Osteoblast (primary cell): Measurements from ENCODE around the gene LRBA. TPM values are rescaled to one million over a fixed set of nuclear protein-coding genes. Genes with fewer than 3 reads are reported as not detected.

Source experiments
- DNase-seq: peaks from one replicate; pipeline ENCODE4 v3.0.0; 2011; ENCODE audit warnings: low spot score, mixed read lengths; ENCODE audit not compliant: insufficient read length; ENCODE audit errors: missing footprints
- H2AFZ ChIP-seq: 2 replicates; pipeline ENCODE4 v1.6.0; 2011; ENCODE audit warnings: mild to moderate bottlenecking, low read length
- H3K27ac ChIP-seq: 2 replicates; pipeline ENCODE4 v1.5.1; 2011; ENCODE audit warnings: mild to moderate bottlenecking, low read depth, low read length, moderate library complexity
- H3K27me3 ChIP-seq: 2 replicates; pipeline ENCODE4 v1.6.0; 2012; ENCODE audit warnings: mild to moderate bottlenecking, control low read depth, inconsistent platforms, low read length, moderate library complexity; ENCODE audit not compliant: insufficient read depth
- H3K36me3 ChIP-seq: 2 replicates; pipeline ENCODE4 v1.5.1; 2011; ENCODE audit warnings: mild to moderate bottlenecking, low read length, control low read depth, moderate library complexity; ENCODE audit not compliant: insufficient read depth
- H3K4me1 ChIP-seq: 2 replicates; pipeline ENCODE4 v1.5.1; 2011; ENCODE audit warnings: mild to moderate bottlenecking, low read length, control low read depth, moderate library complexity; ENCODE audit not compliant: insufficient read depth
- H3K4me2 ChIP-seq: 2 replicates; pipeline ENCODE4 v1.6.0; 2011; ENCODE audit warnings: mild to moderate bottlenecking, low read length; ENCODE audit not compliant: insufficient read depth
- H3K4me3 ChIP-seq: fragments of 200-600 bp; sonication (generic); 3 replicates; pipeline ENCODE4 v1.5.1; 2012; ENCODE audit warnings: mild to moderate bottlenecking, low read length, inconsistent platforms; ENCODE audit not compliant: insufficient read depth
- H3K79me2 ChIP-seq: 2 replicates; pipeline ENCODE4 v1.6.0; 2012; ENCODE audit warnings: mild to moderate bottlenecking, low read length, control low read depth, inconsistent platforms; ENCODE audit not compliant: insufficient read depth
- H3K9me3 ChIP-seq: 2 replicates; pipeline ENCODE4 v1.5.1; 2011; ENCODE audit warnings: low read depth, low read length, control low read depth
- H4K20me1 ChIP-seq: 2 replicates; pipeline ENCODE4 v1.6.0; 2012; ENCODE audit warnings: mild to moderate bottlenecking, low read length, control low read depth; ENCODE audit not compliant: insufficient read depth
- total RNA-seq: library from RNA; depleted of rRNA; stranded (reverse); fragments of >200 nt; gene quantifications from 2 replicates; pipeline ENCODE4 v1.2.3, GENCODE V29; 2012
- TF ChIP-seq, protein P1 (sequence below): IDR thresholded peaks from 2 replicates; pipeline ENCODE4 v1.5.1; 2011; ENCODE audit warnings: mild to moderate bottlenecking, low read depth, low read length, moderate library complexity; ENCODE audit errors: extremely low read depth

LRBA gene
- total RNA-seq, 1 donor = 67.3 TPM

GRCh38 chr4:151013944-151014343 is 1.1 kb downstream of the LRBA start:
- TF ChIP-seq, protein P1, sequence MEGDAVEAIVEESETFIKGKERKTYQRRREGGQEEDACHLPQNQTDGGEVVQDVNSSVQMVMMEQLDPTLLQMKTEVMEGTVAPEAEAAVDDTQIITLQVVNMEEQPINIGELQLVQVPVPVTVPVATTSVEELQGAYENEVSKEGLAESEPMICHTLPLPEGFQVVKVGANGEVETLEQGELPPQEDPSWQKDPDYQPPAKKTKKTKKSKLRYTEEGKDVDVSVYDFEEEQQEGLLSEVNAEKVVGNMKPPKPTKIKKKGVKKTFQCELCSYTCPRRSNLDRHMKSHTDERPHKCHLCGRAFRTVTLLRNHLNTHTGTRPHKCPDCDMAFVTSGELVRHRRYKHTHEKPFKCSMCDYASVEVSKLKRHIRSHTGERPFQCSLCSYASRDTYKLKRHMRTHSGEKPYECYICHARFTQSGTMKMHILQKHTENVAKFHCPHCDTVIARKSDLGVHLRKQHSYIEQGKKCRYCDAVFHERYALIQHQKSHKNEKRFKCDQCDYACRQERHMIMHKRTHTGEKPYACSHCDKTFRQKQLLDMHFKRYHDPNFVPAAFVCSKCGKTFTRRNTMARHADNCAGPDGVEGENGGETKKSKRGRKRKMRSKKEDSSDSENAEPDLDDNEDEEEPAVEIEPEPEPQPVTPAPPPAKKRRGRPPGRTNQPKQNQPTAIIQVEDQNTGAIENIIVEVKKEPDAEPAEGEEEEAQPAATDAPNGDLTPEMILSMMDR = no peak
- peak overlapping the region; percentile 98 for H3K4me2 ChIP-seq
- H3K79me2 ChIP-seq = peaks cover 27% of the 10 kb centered on the region
- peaks cover 3% of the 10 kb centered on the region for H3K4me1 ChIP-seq
- H3K9me3 ChIP-seq = no peaks in the 10 kb centered on the region
- H3K27me3 ChIP-seq = no peaks in the 10 kb centered on the region
- H3K4me3 ChIP-seq = peak overlapping the region; percentile 93
- no peaks in the 10 kb centered on the region for H4K20me1 ChIP-seq
- no peaks in the 10 kb centered on the region for H3K36me3 ChIP-seq
- DNase-seq = no peak
- H2AFZ ChIP-seq = peak overlapping the region; percentile 100
- H3K27ac ChIP-seq = no peak overlapping the region

DNA sequence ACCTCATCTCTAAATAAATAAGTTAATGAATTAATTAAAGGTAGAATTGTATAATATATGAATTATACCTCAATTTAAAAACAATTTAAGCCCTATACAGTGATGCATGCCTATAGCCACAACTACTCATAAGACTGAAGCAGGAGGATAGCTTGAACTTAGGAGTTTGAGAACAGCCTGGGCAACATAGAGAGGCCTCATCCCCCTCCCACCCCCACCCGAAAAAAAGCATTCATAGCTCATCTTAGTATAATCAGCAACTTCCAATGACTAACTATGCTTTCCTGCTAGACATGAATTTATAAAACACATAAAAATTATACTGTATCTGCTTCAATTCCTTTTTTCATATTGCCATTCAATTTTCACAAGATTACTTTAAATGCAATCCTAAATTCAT is 1.6 kb downstream of the LRBA start:
- Histone ChIP-seq H3K9me3 (no peaks in the 10 kb centered on the region), H4K20me1 (no peaks in the 10 kb centered on the region), H2AFZ (no peak overlapping the region), H3K36me3 (no peaks in the 10 kb centered on the region), H3K27me3 (no peaks in the 10 kb centered on the region), H3K27ac (no peak overlapping the region), H3K79me2 (peaks cover 27% of the 10 kb centered on the region), H3K4me3 (no peak overlapping the region), H3K4me1 (peaks cover 3% of the 10 kb centered on the region), H3K4me2 (peak overlapping the region; percentile 98)
- TF ChIP-seq, protein P1 = no peak
- DNase-seq = no peak

GRCh38 chr4:151012820-151013219 is 2.3 kb downstream of the LRBA start:
- Histone ChIP-seq H2AFZ (no peak overlapping the region), H3K4me2 (peak overlapping the region; percentile 98), H3K27ac (no peak overlapping the region), H3K4me1 (peaks cover 3% of the 10 kb centered on the region), H3K79me2 (peaks cover 31% of the 10 kb centered on the region), H3K36me3 (no peaks in the 10 kb centered on the region), H4K20me1 (no peaks in the 10 kb centered on the region), H3K9me3 (no peaks in the 10 kb centered on the region), H3K4me3 (no peak overlapping the region), H3K27me3 (no peaks in the 10 kb centered on the region)
- DNase-seq = no peak
- TF ChIP-seq, protein P1 = no peak

DNA sequence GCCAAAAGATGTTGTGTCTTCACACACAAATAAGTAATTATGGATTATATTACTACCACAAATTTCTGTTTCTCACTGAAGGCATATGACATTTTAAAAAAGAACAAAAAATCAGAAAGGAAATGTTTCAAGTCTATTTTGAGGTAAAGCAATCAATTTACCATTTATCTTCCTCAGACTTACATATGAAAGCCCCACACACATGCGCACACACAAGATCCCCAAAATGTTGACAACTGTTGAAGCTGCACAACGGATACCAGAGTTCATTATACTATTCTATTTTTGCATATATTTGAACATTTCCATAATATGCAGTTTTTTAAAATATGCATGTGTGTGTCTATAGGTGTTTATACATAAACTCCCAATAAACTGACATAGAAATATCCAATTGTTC is 2.7 kb downstream of the LRBA start:
- H4K20me1 ChIP-seq = no peaks in the 10 kb centered on the region
- H3K27ac ChIP-seq = no peak overlapping the region
- H3K4me2 ChIP-seq = no peak overlapping the region
- no peak overlapping the region for H3K4me3 ChIP-seq
- peaks cover 3% of the 10 kb centered on the region for H3K4me1 ChIP-seq
- no peaks in the 10 kb centered on the region for H3K36me3 ChIP-seq
- no peaks in the 10 kb centered on the region for H3K27me3 ChIP-seq
- H3K79me2 ChIP-seq = peaks cover 31% of the 10 kb centered on the region
- H2AFZ ChIP-seq = no peak overlapping the region
- TF ChIP-seq, protein P1 = no peak
- H3K9me3 ChIP-seq = no peaks in the 10 kb centered on the region
- DNase-seq = no peak
